Smooth muscle cell of the brain vasculature (primary cell): ENCODE data around the gene RAB41.
"Not testable (repeated sequence)": the region's sequence is repeated elsewhere in the genome, so short reads cannot be mapped to it uniquely, and the experiment has no call there.

ENCODE experiments used
- DNase-seq: peaks from one replicate; pipeline ENCODE4 v3.0.0-alpha.2; 2012; ENCODE audit warnings: low read depth, low spot score

Gene RAB41

GRCh38 chrX:70281951-70282350 lies at the start of gene RAB41:
Gene RAB41, plus strand, starts transcription at chrX:70282172. Its CDS starts 46 bp downstream, at chrX:70282218.
- DNase-seq, result no peak

- no peak for DNase-seq
Observed at GRCh38 chrX:70234355-70234754, 47.6 kb upstream of the RAB41 start, which contains the start of gene AWAT1. Gene AWAT1, plus strand, starts transcription at chrX:70234655. Its CDS starts 41 bp downstream, at chrX:70234696.

- no peak for DNase-seq
Observed at GRCh38 chrX:70240751-70241150, 41.2 kb upstream of the RAB41 start.

- no peak for DNase-seq
Observed at GRCh38 chrX:70241501-70241900, 40.5 kb upstream of the RAB41 start.

GRCh38 chrX:70243601-70244000 lies 38.4 kb upstream of the RAB41 start:
- DNase-seq, result not testable (repeated sequence)

GRCh38 chrX:70244881-70245280 lies 37.1 kb upstream of the RAB41 start:
- no peak for DNase-seq

- no peak for DNase-seq
Observed at GRCh38 chrX:70247252-70247651, 34.7 kb upstream of the RAB41 start.

- no peak for DNase-seq
Observed at GRCh38 chrX:70252491-70252890, 29.5 kb upstream of the RAB41 start.

- no peak for DNase-seq
Observed at GRCh38 chrX:70253377-70254062, 28.5 kb upstream of the RAB41 start.

GRCh38 chrX:70254063-70254400 lies 27.9 kb upstream of the RAB41 start:
- no peak for DNase-seq

GRCh38 chrX:70254909-70255308 lies 27.1 kb upstream of the RAB41 start:
- DNase-seq, result no peak

- no peak for DNase-seq
Observed at GRCh38 chrX:70255452-70255851, 26.5 kb upstream of the RAB41 start.

- DNase-seq, result no peak
Observed at GRCh38 chrX:70257423-70258288, 24.3 kb upstream of the RAB41 start.

GRCh38 chrX:70260104-70260503 lies 21.9 kb upstream of the RAB41 start, which contains the start of gene P2RY4:
Gene P2RY4, minus strand, starts transcription at chrX:70260204. Its CDS starts 580 bp downstream, at chrX:70259624.
- no peak for DNase-seq

GRCh38 chrX:70262952-70263567 lies 18.9 kb upstream of the RAB41 start:
- DNase-seq, result no peak

GRCh38 chrX:70264784-70265183 lies 17.2 kb upstream of the RAB41 start:
- DNase-seq, result no peak

GRCh38 chrX:70268034-70268433 lies 13.9 kb upstream of the RAB41 start, which contains the start of gene ARR3:
Gene ARR3, plus strand, starts transcription at chrX:70268334. Its CDS starts 1,052 bp downstream, at chrX:70269386.
- no peak for DNase-seq

GRCh38 chrX:70274029-70274428 lies 7.9 kb upstream of the RAB41 start:
- DNase-seq, result not testable (repeated sequence)

GRCh38 chrX:70279081-70279480 lies 2.9 kb upstream of the RAB41 start:
- no peak for DNase-seq

- no peak for DNase-seq
Observed at GRCh38 chrX:70280573-70280972, 1.4 kb upstream of the RAB41 start.

GRCh38 chrX:70289168-70289792 lies 7.3 kb downstream of the RAB41 start:
- DNase-seq, result no peak
